HCT116 (cell line): ENCODE measurements around the gene PDE4A. TPM values are rescaled to one million over a fixed set of nuclear protein-coding genes. Genes with fewer than 3 reads are reported as not detected.
"Not testable (repeated sequence)": the region's sequence is repeated elsewhere in the genome, so short reads cannot be mapped to it uniquely, and the experiment has no call there.

Experiments used
- ATAC-seq: fragments of 200-7000 bp; cut with Tn5 transposase; 2 replicates; pipeline ENCODE4 v1.9.1; 2020; ENCODE audit warnings: mild to moderate bottlenecking, moderate library complexity
- BruUV-seq: library from RNA; stranded (reverse); fragments of 400-500 nt; replicated peaks from 2 replicates; lab custom pipeline; 2021; lab: Mats Ljungman, UMichigan
- CTCF ChIA-PET: fragments of 300-600 bp; sonication (Branson Sonifier 250); formaldehyde crosslinking; loops from one replicate; lab custom pipeline; 2021; ENCODE audit warnings: antibody characterized with exemption; lab: Charles Lee
- POLR2A ChIA-PET: fragments of 300-600, 350-600 bp; sonication (Branson Sonifier 250); formaldehyde crosslinking; loops from one replicate; lab custom pipeline; 2021; ENCODE audit warnings: antibody characterized with exemption; lab: Charles Lee
- RAD21 ChIA-PET, 2 experiments: fragments of 300-600 bp; sonication (Branson Sonifier 250); formaldehyde crosslinking; loops; one replicate each; lab custom pipeline; 2023; ENCODE audit warnings: low total read pairs in 2 of 2; ENCODE audit not compliant: uncharacterized antibody in 2 of 2, unreplicated experiment in 2 of 2, low non-redundant PET in 1 of 2; lab: Charles Lee
- DNase-seq: peaks from one replicate; pipeline ENCODE4 v3.0.0-alpha.2; 2010; ENCODE audit warnings: low read depth, low spot score
- H2AFZ ChIP-seq: fragments of 200-600 bp; shearing (Covaris generic), sonication (generic); 2 replicates; pipeline ENCODE4 v1.6.1; 2017; ENCODE audit warnings: low read depth, mixed run types, mixed read lengths, antibody characterized with exemption, low read length; ENCODE audit not compliant: poor library complexity, severe bottlenecking
- H3K27ac ChIP-seq: 2 replicates; pipeline ENCODE4 v1.5.1; 2012; ENCODE audit warnings: low read depth, low read length
- H3K27me3 ChIP-seq: fragments of 200-600 bp; sonication (generic); 2 replicates; pipeline ENCODE4 v1.6.1; 2016; ENCODE audit warnings: mixed run types, low read length, mixed read lengths; ENCODE audit not compliant: insufficient read depth
- H3K36me3 ChIP-seq, 2 experiments: fragments of 200-500 bp in 1 of 2; fragments of 200-600 bp in 1 of 2; sonication (Bioruptor generic) in 1 of 2; sonication (generic) in 1 of 2; 2 replicates each; pipeline versions ENCODE4 v1.5.1 to v1.6.1; 2014 to 2016; ENCODE audit warnings: low read length in 2 of 2, inconsistent platforms in 1 of 2, mixed read lengths in 1 of 2, mixed run types in 1 of 2; ENCODE audit not compliant: insufficient read depth in 2 of 2, control insufficient read depth in 1 of 2
- H3K4me1 ChIP-seq, 2 experiments: fragments of 200-600 bp in 1 of 2; sonication (generic) in 1 of 2; 2 replicates each; pipeline versions ENCODE4 v1.5.1 to v1.6.1; 2012 to 2017; ENCODE audit warnings: low read length in 2 of 2, inconsistent platforms in 1 of 2, mild to moderate bottlenecking in 1 of 2, mixed read lengths in 1 of 2, mixed run types in 1 of 2, moderate library complexity in 1 of 2; ENCODE audit not compliant: insufficient read depth in 2 of 2, control insufficient read depth in 1 of 2
- H3K4me2 ChIP-seq: fragments of 200-600 bp; sonication (generic); 2 replicates; pipeline ENCODE4 v1.6.1; 2017; ENCODE audit warnings: mixed run types, low read length, mixed read lengths
- H3K4me3 ChIP-seq, 2 experiments: fragments of 200-600 bp in 1 of 2; sonication (generic) in 1 of 2; replicated peaks in 1 of 2; 2 replicates each; pipeline ENCODE4 v1.5.1; 2011 to 2016; ENCODE audit warnings: low read length in 2 of 2, control low read depth in 1 of 2, low read depth in 1 of 2, mild to moderate bottlenecking in 1 of 2, mixed read lengths in 1 of 2, mixed run types in 1 of 2
- H3K79me2 ChIP-seq: fragments of 200-600 bp; sonication (generic); 2 replicates; pipeline ENCODE4 v1.6.1; 2017; ENCODE audit warnings: mild to moderate bottlenecking, mixed run types, low read length, moderate library complexity, mixed read lengths; ENCODE audit not compliant: insufficient read depth
- H3K9ac ChIP-seq: fragments of 200-600 bp; sonication (generic); 2 replicates; pipeline ENCODE4 v1.6.1; 2016; ENCODE audit warnings: low read length, mixed read lengths
- H3K9me2 ChIP-seq: fragments of 200-600 bp; sonication (generic), shearing (Covaris generic); 2 replicates; pipeline ENCODE4 v1.6.1; 2017; ENCODE audit warnings: mixed run types, mild to moderate bottlenecking, moderate library complexity; ENCODE audit not compliant: insufficient read depth
- H3K9me3 ChIP-seq, 2 experiments: fragments of 200-500 bp in 1 of 2; fragments of 200-600 bp in 1 of 2; sonication (Bioruptor generic) in 1 of 2; sonication (generic) in 1 of 2; 2 replicates each; pipeline ENCODE4 v1.6.1; 2014 to 2017; ENCODE audit warnings: low read length in 2 of 2, mixed read lengths in 2 of 2, inconsistent platforms in 1 of 2, low read depth in 1 of 2, mild to moderate bottlenecking in 1 of 2, mixed run types in 1 of 2, moderate library complexity in 1 of 2; ENCODE audit not compliant: control insufficient read depth in 1 of 2, insufficient read depth in 1 of 2
- H4K20me1 ChIP-seq: fragments of 200-600 bp; sonication (generic), shearing (Covaris generic); 2 replicates; pipeline ENCODE4 v1.6.1; 2017; ENCODE audit warnings: mixed run types, mild to moderate bottlenecking, moderate library complexity; ENCODE audit not compliant: insufficient read depth
- TCF7L2 ChIP-seq: IDR thresholded peaks from 2 replicates; pipeline ENCODE4 v1.7.0; 2011; ENCODE audit warnings: borderline replicate concordance, inconsistent platforms; ENCODE audit not compliant: insufficient read depth, insufficient read length; ENCODE audit errors: extremely low read depth
- intact Hi-C: fragments of 100-400 bp; cut with micrococcal nuclease; formaldehyde crosslinking; loops from 2 replicates; pipeline ENCODE4 v1.10.0; 2022
- total RNA-seq: library from RNA; stranded (reverse); gene quantifications from one replicate; pipeline ENCODE4 v1.2.1, GENCODE V29; 2021; ENCODE audit not compliant: unreplicated experiment

Gene PDE4A
- total RNA-seq, 1 experiment from 2014 or later = 33.7 TPM

DNA sequence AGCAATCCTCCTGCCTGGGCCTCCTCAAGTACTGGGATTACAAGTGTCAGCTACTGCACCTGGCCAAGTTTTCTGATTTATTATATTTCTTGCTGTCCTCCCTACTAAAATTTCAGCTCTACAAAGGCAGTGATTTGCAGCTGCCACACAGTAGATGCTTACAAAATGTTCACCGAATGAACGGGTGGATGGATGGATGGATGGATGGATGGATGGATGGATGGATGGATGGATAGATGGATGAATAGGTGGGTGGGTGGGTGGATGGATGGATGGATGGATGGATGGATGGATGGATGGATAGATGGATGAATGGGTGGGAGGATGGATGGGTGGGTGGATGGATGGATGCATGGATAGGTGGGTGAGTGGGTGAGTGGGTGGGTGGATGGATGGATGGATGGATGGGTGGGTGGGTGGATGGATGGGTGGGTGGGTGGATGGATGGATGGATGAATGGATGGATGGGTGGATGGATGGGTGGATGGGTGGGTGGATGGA lies 43.1 kb upstream of the PDE4A start:
- H3K27ac ChIP-seq, H3K9me2 ChIP-seq, H3K27me3 ChIP-seq, H3K9ac ChIP-seq, CTCF ChIA-PET, BruUV-seq, H3K4me3 ChIP-seq, H4K20me1 ChIP-seq, intact Hi-C loops, H3K79me2 ChIP-seq, H3K36me3 ChIP-seq, DNase-seq, POLR2A ChIA-PET, H2AFZ ChIP-seq, ATAC-seq, H3K9me3 ChIP-seq, H3K4me2 ChIP-seq, RAD21 ChIA-PET: not testable (repeated sequence)
- H3K4me1 ChIP-seq = peaks cover 2 to 13% of the 10 kb centered on the region in 2 experiments; a peak in 3 of 4 replicates

DNA sequence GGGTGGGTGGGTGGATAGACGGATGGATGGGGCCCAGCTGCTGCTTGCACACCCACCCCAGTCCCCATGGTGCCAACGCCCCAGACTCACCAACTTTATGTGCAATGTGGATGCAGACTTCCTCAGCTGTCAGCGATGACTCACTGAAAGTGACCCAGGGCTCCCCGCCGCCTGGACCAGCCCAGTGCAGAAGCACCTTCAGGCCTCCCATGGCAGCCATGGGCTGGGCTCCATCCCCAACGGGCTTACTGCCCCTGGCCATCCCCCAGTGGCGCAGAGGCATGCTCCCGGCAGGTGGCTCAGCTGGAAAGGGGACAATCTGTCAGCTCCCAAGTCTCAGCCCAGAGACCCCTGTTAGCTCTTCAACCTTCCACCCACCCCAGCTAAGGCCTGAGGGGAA lies 42.2 kb upstream of the PDE4A start:
- no TSS peak for BruUV-seq
- ChIA-PET POLR2A (no interaction called here), CTCF (no interaction called here), RAD21 (no interaction called here)
- H3K9me3 ChIP-seq = no peaks in the 10 kb centered on the region
- no peak overlapping the region for H2AFZ ChIP-seq
- no peaks in the 10 kb centered on the region for H3K27me3 ChIP-seq
- peaks cover 9% of the 10 kb centered on the region for H3K79me2 ChIP-seq
- no peak overlapping the region for H3K27ac ChIP-seq
- TF ChIP-seq TCF7L2 = no peak
- no peak for DNase-seq
- H3K36me3 ChIP-seq = peaks cover 0 to 6% of the 10 kb centered on the region in 2 experiments; a peak in 2 of 4 replicates
- no peak overlapping the region for H3K4me2 ChIP-seq
- no peaks in the 10 kb centered on the region for H4K20me1 ChIP-seq
- H3K4me3 ChIP-seq = no peak overlapping the region
- intact Hi-C loops = no loop called here
- no peak for ATAC-seq
- no peaks in the 10 kb centered on the region for H3K9me2 ChIP-seq
- no peak overlapping the region for H3K9ac ChIP-seq
- peaks cover 2 to 13% of the 10 kb centered on the region in 2 experiments; a peak in 3 of 4 replicates for H3K4me1 ChIP-seq
